HL-60 (cell line): Measurements from ENCODE around the gene GSTA4.
"Not testable (repeated sequence)": the region's sequence is repeated elsewhere in the genome, so short reads cannot be mapped to it uniquely, and the experiment has no call there.

ENCODE experiments used
- DNase-seq, 2 experiments: peaks; one replicate each; pipeline ENCODE4 v3.0.0-alpha.2; 2010 to 2020; ENCODE audit warnings: low read depth in 1 of 2, low spot score in 1 of 2
- H3K27ac ChIP-seq: fragments of 250-450 bp; sonication (Bioruptor Pico); replicated peaks from 2 replicates; pipeline ENCODE4 v1.5.1; 2020; ENCODE audit warnings: mild to moderate bottlenecking, moderate library complexity
- H3K27me3 ChIP-seq: fragments of 250-450 bp; sonication (Bioruptor Pico); 2 replicates; pipeline ENCODE4 v1.5.1; 2021; ENCODE audit warnings: mild to moderate bottlenecking, moderate library complexity; ENCODE audit not compliant: insufficient read depth, poor library complexity, severe bottlenecking
- H3K4me3 ChIP-seq: replicated peaks from 2 replicates; pipeline ENCODE4 v1.5.1; 2011; ENCODE audit warnings: mild to moderate bottlenecking, control low read depth, low read length; ENCODE audit not compliant: insufficient read depth
- CTCF ChIP-seq: IDR thresholded peaks from one replicate; pipeline ENCODE4 v1.5.1; 2011; ENCODE audit warnings: low read length, control low read depth, inconsistent platforms; ENCODE audit not compliant: insufficient read depth
- GABPA ChIP-seq: IDR thresholded peaks from 2 replicates; pipeline ENCODE4 v1.6.1; 2012; ENCODE audit warnings: low read depth
- POLR2AphosphoS5 ChIP-seq: IDR thresholded peaks from 2 replicates; pipeline ENCODE4 v1.6.1; 2012; ENCODE audit warnings: low read depth
- REST ChIP-seq: IDR thresholded peaks from 2 replicates; pipeline ENCODE4 v1.6.1; 2012; ENCODE audit warnings: low read depth; ENCODE audit not compliant: insufficient replicate concordance
- SPI1 ChIP-seq: IDR thresholded peaks from 2 replicates; pipeline ENCODE4 v1.6.1; 2012; ENCODE audit warnings: low read depth, mild to moderate bottlenecking, borderline replicate concordance
- long read RNA-seq: library from polyadenylated mRNA; unstranded; transcript quantifications from one replicate; pipeline ENCODE4 v2.0.0, GENCODE V29; 2020

GSTA4 gene
- long read RNA-seq, transcript GSTA4-203 (7 exons, 1,334 nt) = major isoform, 5 of 6 reads
- long read RNA-seq, partial matches to known transcripts = 0 of 6 reads
- long read RNA-seq, other reads (novel, unspliced or antisense) = 1 of 6 reads

GRCh38 chr6:52995089-52995912, at the start of gene GSTA4:
GSTA4 (minus strand) TSS chr6:52995284; CDS start chr6:52994243, 1,041 bp downstream.
- Histone ChIP-seq H3K27ac (peak within 1 kb of the TSS; percentile 96), H3K4me3 (peak within 1 kb of the TSS; percentile 75)
- peak; percentile 11 for TF ChIP-seq CTCF

GRCh38 chr6:53044572-53044971, 49.5 kb upstream of the GSTA4 start:
- TF ChIP-seq GABPA (no peak), CTCF (no peak), SPI1 (no peak)
- no peak overlapping the region for H3K27ac ChIP-seq
- H3K4me3 ChIP-seq = no peak overlapping the region
- DNase-seq = no peak
- no peaks in the 10 kb centered on the region for H3K27me3 ChIP-seq

More at GRCh38 chr6:52995089-52995912, at the start of gene GSTA4:
- peak; percentile 87 to 95 for DNase-seq
- H3K27me3 ChIP-seq = not testable (repeated sequence)

GRCh38 chr6:53044071-53044470, 49.0 kb upstream of the GSTA4 start:
- Histone ChIP-seq H3K27ac (no peak overlapping the region), H3K4me3 (no peak overlapping the region), H3K27me3 (no peaks in the 10 kb centered on the region)
- DNase-seq = no peak
- TF ChIP-seq CTCF = no peak
- no peak for TF ChIP-seq REST
- no peak for TF ChIP-seq POLR2AphosphoS5
- no peak for TF ChIP-seq SPI1
- TF ChIP-seq GABPA = no peak

- no peaks in the 10 kb centered on the region for H3K27me3 ChIP-seq
- H3K4me3 ChIP-seq = no peak overlapping the region
- H3K27ac ChIP-seq = no peak overlapping the region
- TF ChIP-seq SPI1 (no peak), POLR2AphosphoS5 (no peak), GABPA (no peak), CTCF (no peak), REST (no peak)
- DNase-seq = no peak
Observed at GRCh38 chr6:53043581-53043980, 48.5 kb upstream of the GSTA4 start.
